Activated CD4-positive, CD25-positive, alpha-beta regulatory T cell treated with anti-CD3 and anti-CD28 coated beads, Interleukin-2, amount 50 U/mL, for 16 hours (primary cell): ENCODE measurements around the gene HAPLN2.

Source experiments
- DNase-seq: peaks from one replicate; pipeline ENCODE4 v3.0.0-alpha.2; 2020; ENCODE audit warnings: low read depth, low spot score

The HAPLN2 gene

GRCh38 chr1:156644146-156644545 is 24.9 kb downstream of the HAPLN2 start:
- DNase-seq: no peak

GRCh38 chr1:156644640-156645039 is 25.4 kb downstream of the HAPLN2 start:
- DNase-seq: no peak

GRCh38 chr1:156645056-156645455 is 25.8 kb downstream of the HAPLN2 start:
- DNase-seq: no peak

- no peak for DNase-seq
These were observed 26.5 kb downstream of the HAPLN2 start for GRCh38 chr1:156645666-156646065.

GRCh38 chr1:156646738-156647211 is 27.6 kb downstream of the HAPLN2 start:
- DNase-seq: no peak

GRCh38 chr1:156647351-156647750 is 28.1 kb downstream of the HAPLN2 start:
- DNase-seq: no peak

GRCh38 chr1:156648496-156648895 is 29.3 kb downstream of the HAPLN2 start:
- DNase-seq: no peak

GRCh38 chr1:156648951-156649350 is 29.7 kb downstream of the HAPLN2 start:
- no peak for DNase-seq

- no peak for DNase-seq
These were observed 33.1 kb downstream of the HAPLN2 start for GRCh38 chr1:156652131-156652991.

GRCh38 chr1:156652992-156653355 is 33.8 kb downstream of the HAPLN2 start:
- DNase-seq: no peak

GRCh38 chr1:156654700-156655099 is 35.5 kb downstream of the HAPLN2 start:
- DNase-seq: no peak

- DNase-seq: no peak
These were observed 36.1 kb downstream of the HAPLN2 start for GRCh38 chr1:156655151-156655903.

GRCh38 chr1:156655904-156656516 is 36.8 kb downstream of the HAPLN2 start:
- DNase-seq: no peak

GRCh38 chr1:156656806-156657740 is 37.9 kb downstream of the HAPLN2 start:
- DNase-seq: peak; percentile 38

GRCh38 chr1:156657741-156658319 is 38.6 kb downstream of the HAPLN2 start:
- no peak for DNase-seq

GRCh38 chr1:156658496-156658895 is 39.3 kb downstream of the HAPLN2 start:
- DNase-seq: no peak

GRCh38 chr1:156658945-156659574 is 39.8 kb downstream of the HAPLN2 start:
- DNase-seq: no peak

GRCh38 chr1:156659661-156659987 is 40.4 kb downstream of the HAPLN2 start:
- DNase-seq: no peak

GRCh38 chr1:156659988-156660751 is 41.0 kb downstream of the HAPLN2 start:
- peak; percentile 77 for DNase-seq

- no peak for DNase-seq
These were observed 41.5 kb downstream of the HAPLN2 start for GRCh38 chr1:156660752-156661112.
